Measurements from ENCODE around the gene ZNF777. TPM values are rescaled to one million over a fixed set of nuclear protein-coding genes. Genes with fewer than 3 reads are reported as not detected.

Gene ZNF777
- total and polyA plus RNA-seq, 2 experiments from 2014 or later = 2.8 to 7.9 TPM

- Mint-ChIP-seq H3K4me3 (no peak overlapping the region), H3K27ac (no peak overlapping the region), H3K27me3 (ENCODE audit: insufficient read depth, low read depth, poor library complexity) (peaks cover 2% of the 10 kb centered on the region), H3K4me1 (no peaks in the 10 kb centered on the region), H3K9me3 (peaks cover 74% of the 10 kb centered on the region), H3K36me3 (ENCODE audit: low read depth) (peaks cover 4% of the 10 kb centered on the region; the same call in 2 of the 3 replicates)
- DNase-seq (ENCODE audit: low spot score) (no peak), ATAC-seq (no peak)
- no peaks in the 10 kb centered on the region for H3K36me3 ChIP-seq (ENCODE audit: insufficient read depth)
- no peak overlapping the region for H3K27ac ChIP-seq (ENCODE audit: low read depth)
- no peak overlapping the region for H3K4me3 ChIP-seq
- no peak for TF ChIP-seq EZH2 (IDR thresholded peaks at IDR 0.05; ENCODE audit: low read depth, unreplicated experiment)
- no peaks in the 10 kb centered on the region for H4K20me1 ChIP-seq (replicated peaks; ENCODE audit: insufficient read depth)
- H2AFZ ChIP-seq = no peak overlapping the region
- H3K79me2 ChIP-seq (replicated peaks; ENCODE audit: insufficient read depth) = no peaks in the 10 kb centered on the region
- 0 out of 2 replicates have a peak, but pooled peaks cover 3% of the 10 kb centered on the region for H3K9me2 ChIP-seq (ENCODE audit: insufficient read depth)
- H3K4me1 ChIP-seq (ENCODE audit: insufficient read depth) = no peaks in the 10 kb centered on the region
- no peak overlapping the region for H3K4me2 ChIP-seq
- no peaks in the 10 kb centered on the region for H3F3A ChIP-seq (replicated peaks; ENCODE audit: low read depth)
- H3K27me3 ChIP-seq (ENCODE audit: insufficient read depth) = no peaks in the 10 kb centered on the region
Observed at GRCh38 chr7:149509774-149510173, 48.9 kb upstream of the ZNF777 start.

- Histone ChIP-seq H3K36me3 (ENCODE audit: insufficient read depth) (no peaks in the 10 kb centered on the region), H3K4me2 (no peak overlapping the region), H3K27me3 (ENCODE audit: insufficient read depth) (no peaks in the 10 kb centered on the region), H3K4me3 (no peak overlapping the region), H3K27ac (ENCODE audit: low read depth) (no peak overlapping the region), H3K4me1 (ENCODE audit: insufficient read depth) (no peaks in the 10 kb centered on the region), H3K79me2 (replicated peaks; ENCODE audit: insufficient read depth) (no peaks in the 10 kb centered on the region), H2AFZ (no peak overlapping the region), H4K20me1 (replicated peaks; ENCODE audit: insufficient read depth) (no peaks in the 10 kb centered on the region), H3K9me2 (ENCODE audit: insufficient read depth) (0 out of 2 replicates have a peak, but pooled peaks cover 3% of the 10 kb centered on the region), H3F3A (replicated peaks; ENCODE audit: low read depth) (no peaks in the 10 kb centered on the region)
- Mint-ChIP-seq H3K9me3 (peaks cover 44% of the 10 kb centered on the region), H3K36me3 (ENCODE audit: low read depth) (peaks cover 4% of the 10 kb centered on the region; the same call in 2 of the 3 replicates), H3K4me1 (no peaks in the 10 kb centered on the region), H3K27ac (no peak overlapping the region), H3K27me3 (ENCODE audit: insufficient read depth, low read depth, poor library complexity) (peaks cover 6% of the 10 kb centered on the region), H3K4me3 (no peak overlapping the region)
- DNase-seq (ENCODE audit: low spot score) = no peak
- no peak for ATAC-seq
- TF ChIP-seq STAT1 (IDR thresholded peaks at IDR 0.05; ENCODE audit: unreplicated experiment) = no peak
- no peak for TF ChIP-seq ZNF331 (CRISPR knock-in tag; IDR thresholded peaks at IDR 0.05; ENCODE audit: low read depth)
- no peak for TF ChIP-seq POLR2AphosphoS5 (IDR thresholded peaks at IDR 0.05; ENCODE audit: low read depth)
- no peak for TF ChIP-seq CTCF (conservative IDR thresholded peaks at IDR 0.05; ENCODE audit: low read depth in 2 of 2)
- TF ChIP-seq ZNF114 (CRISPR knock-in tag; IDR thresholded peaks at IDR 0.05) = no peak
- TF ChIP-seq EZH2phosphoT487 (IDR thresholded peaks at IDR 0.05; ENCODE audit: unreplicated experiment) = no peak
- TF ChIP-seq CREB1 (CRISPR knock-in tag; IDR thresholded peaks at IDR 0.05; ENCODE audit: low read depth) = no peak
- TF ChIP-seq NANOG (IDR thresholded peaks at IDR 0.05; ENCODE audit: borderline replicate concordance) = no peak
- no peak for TF ChIP-seq EZH2 (IDR thresholded peaks at IDR 0.05; ENCODE audit: low read depth, unreplicated experiment)
- no peak for TF ChIP-seq REST (IDR thresholded peaks at IDR 0.05; ENCODE audit: unreplicated experiment)
- TF ChIP-seq JUNB (IDR thresholded peaks at IDR 0.05; ENCODE audit: unreplicated experiment) = no peak
- TF ChIP-seq ETS1 (IDR thresholded peaks at IDR 0.05) = no peak
Observed at GRCh38 chr7:149505551-149505950, 44.7 kb upstream of the ZNF777 start.

All from GM23338 (cell line).